ENCODE measurements around the gene TMSB10. TPM values are rescaled to one million over a fixed set of nuclear protein-coding genes. Genes with fewer than 3 reads are reported as not detected.

The TMSB10 gene
- total RNA-seq, 1 donor from 2014 or later: 925 TPM

DNA sequence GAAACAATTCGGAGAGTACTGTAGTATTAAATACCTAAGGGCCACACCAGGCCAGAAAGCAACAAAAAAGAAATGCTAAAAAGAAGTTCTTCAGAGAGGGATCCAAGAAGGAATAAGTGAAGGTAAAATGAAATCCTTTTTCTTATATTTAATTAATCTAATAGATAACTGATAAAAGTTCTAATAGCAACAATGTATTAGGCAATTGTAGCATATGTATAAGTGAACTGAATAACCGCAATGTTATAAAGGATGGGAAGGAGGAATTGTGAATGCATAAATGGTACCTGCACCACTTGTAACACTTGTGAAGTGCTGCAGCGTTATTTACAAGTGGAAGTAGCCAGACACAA lies 21.8 kb downstream of the TMSB10 start:
- intact Hi-C loops (cut with micrococcal nuclease): loop anchor here (1.0 to 10.0 kb wide), 5 partner anchors 12 to 292 kb away; no protein-coding TSS in a partner anchor
- DNase-seq: no peak
- CTCF ChIA-PET: interaction anchor here (1.5 to 3.1 kb wide), 6 partner anchors 15 to 339 kb away, joined by 6 to 186 read pairs (median 20); no protein-coding TSS in a partner anchor
- peaks cover 57% of the 10 kb centered on the region for H3K4me1 Mint-ChIP-seq
- no peak for ATAC-seq (ENCODE audit: low read depth)
- H3K4me3 Mint-ChIP-seq: peak overlapping the region; percentile 92
- peaks cover 7% of the 10 kb centered on the region for H3K36me3 Mint-ChIP-seq (ENCODE audit: low read depth)
- no peaks in the 10 kb centered on the region for H3K27me3 Mint-ChIP-seq
- H3K27ac Mint-ChIP-seq: peak overlapping the region; percentile 86
- POLR2A ChIA-PET: interaction anchor here (2.2 to 9.3 kb wide), 5 partner anchors 13 to 46 kb away, joined by 25 to 326 read pairs (median 55); partner anchors contain the start of genes KCMF1, TMSB10 and TRABD2A
- TF ChIP-seq, protein P1, sequence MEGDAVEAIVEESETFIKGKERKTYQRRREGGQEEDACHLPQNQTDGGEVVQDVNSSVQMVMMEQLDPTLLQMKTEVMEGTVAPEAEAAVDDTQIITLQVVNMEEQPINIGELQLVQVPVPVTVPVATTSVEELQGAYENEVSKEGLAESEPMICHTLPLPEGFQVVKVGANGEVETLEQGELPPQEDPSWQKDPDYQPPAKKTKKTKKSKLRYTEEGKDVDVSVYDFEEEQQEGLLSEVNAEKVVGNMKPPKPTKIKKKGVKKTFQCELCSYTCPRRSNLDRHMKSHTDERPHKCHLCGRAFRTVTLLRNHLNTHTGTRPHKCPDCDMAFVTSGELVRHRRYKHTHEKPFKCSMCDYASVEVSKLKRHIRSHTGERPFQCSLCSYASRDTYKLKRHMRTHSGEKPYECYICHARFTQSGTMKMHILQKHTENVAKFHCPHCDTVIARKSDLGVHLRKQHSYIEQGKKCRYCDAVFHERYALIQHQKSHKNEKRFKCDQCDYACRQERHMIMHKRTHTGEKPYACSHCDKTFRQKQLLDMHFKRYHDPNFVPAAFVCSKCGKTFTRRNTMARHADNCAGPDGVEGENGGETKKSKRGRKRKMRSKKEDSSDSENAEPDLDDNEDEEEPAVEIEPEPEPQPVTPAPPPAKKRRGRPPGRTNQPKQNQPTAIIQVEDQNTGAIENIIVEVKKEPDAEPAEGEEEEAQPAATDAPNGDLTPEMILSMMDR (IDR thresholded peaks at IDR 0.05): no peak
- no peaks in the 10 kb centered on the region for H3K9me3 Mint-ChIP-seq

GRCh38 chr2:84931384-84931821 lies 25.9 kb downstream of the TMSB10 start:
- Mint-ChIP-seq H3K27me3 (no peaks in the 10 kb centered on the region), H3K36me3 (ENCODE audit: low read depth) (peaks cover 4% of the 10 kb centered on the region), H3K9me3 (no peaks in the 10 kb centered on the region), H3K4me3 (no peak overlapping the region), H3K27ac (peak overlapping the region; percentile 9), H3K4me1 (peaks cover 23% of the 10 kb centered on the region)
- DNase-seq (no peak), ATAC-seq (ENCODE audit: low read depth) (no peak)
- POLR2A ChIA-PET: interaction anchor here (1.2 to 1.8 kb wide), 2 partner anchors 8 to 15 kb away, joined by 3 to 5 read pairs; no protein-coding TSS in a partner anchor
- TF ChIP-seq, protein P1 (IDR thresholded peaks at IDR 0.05): no peak
- CTCF ChIA-PET: no interaction called here
- intact Hi-C loops (cut with micrococcal nuclease): no loop called here

DNA sequence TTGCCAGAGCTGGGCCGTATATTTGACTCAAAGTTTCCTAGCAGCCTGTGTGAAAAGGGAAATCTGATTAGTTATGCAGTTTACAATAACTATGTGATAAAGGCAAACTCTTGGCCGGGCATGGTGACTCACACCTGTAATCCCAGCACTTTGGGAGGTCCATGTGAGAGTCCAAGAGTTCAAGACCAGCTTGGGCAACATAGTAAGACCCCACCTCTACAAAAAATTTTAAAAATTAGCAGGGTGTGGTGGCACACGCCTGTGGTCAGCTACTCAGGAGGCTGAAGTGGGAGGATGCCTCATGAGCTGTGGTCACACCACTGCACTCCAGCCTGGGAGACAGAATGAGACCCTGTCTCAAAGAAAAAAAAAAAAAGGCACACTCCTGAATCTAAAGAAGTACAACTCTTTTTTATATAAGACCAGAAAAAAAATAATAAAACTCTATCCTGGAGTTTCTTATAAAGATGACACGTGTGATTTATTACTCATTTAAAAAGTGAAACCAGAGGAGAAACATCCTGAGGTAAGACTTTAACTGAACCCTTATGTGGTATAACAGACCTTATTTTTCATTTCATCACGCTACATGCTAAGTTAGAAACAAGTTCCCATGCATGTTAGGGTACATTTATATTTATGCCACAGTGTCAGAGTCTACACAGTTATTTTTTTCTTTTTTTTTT lies 32.9 kb downstream of the TMSB10 start:
- ChIA-PET POLR2A (interaction anchor here (0.7 to 14.1 kb wide), 5 partner anchors 11 to 35 kb away, joined by 4 to 302 read pairs (median 59); partner anchors contain the start of genes KCMF1 and TMSB10), CTCF (interaction anchor here (0.7 to 11.4 kb wide), 5 partner anchors 8 to 77 kb away, joined by 3 to 186 read pairs (median 5); no protein-coding TSS in a partner anchor)
- Mint-ChIP-seq H3K9me3 (no peaks in the 10 kb centered on the region), H3K4me1 (peaks cover 52% of the 10 kb centered on the region), H3K36me3 (ENCODE audit: low read depth) (no peaks in the 10 kb centered on the region), H3K27me3 (no peaks in the 10 kb centered on the region), H3K4me3 (peak overlapping the region; percentile 46), H3K27ac (peak overlapping the region; percentile 94)
- ATAC-seq (ENCODE audit: low read depth): no peak
- DNase-seq: no peak
- intact Hi-C loops (cut with micrococcal nuclease): loop anchor here (2.0 kb wide), 1 partner anchor 76 kb away; no protein-coding TSS in a partner anchor
- TF ChIP-seq, protein P1 (IDR thresholded peaks at IDR 0.05): no peak

- intact Hi-C loops (cut with micrococcal nuclease): loop anchor here (1.0 to 2.0 kb wide), 4 partner anchors 12 to 75 kb away; partner anchors contain the start of gene TMSB10
- TF ChIP-seq, protein P1 (IDR thresholded peaks at IDR 0.05): no peak
- H3K9me3 Mint-ChIP-seq: no peaks in the 10 kb centered on the region
- DNase-seq (peak; percentile 63), ATAC-seq (ENCODE audit: low read depth) (peak; percentile 88)
- peaks cover 62% of the 10 kb centered on the region for H3K4me1 Mint-ChIP-seq
- no peaks in the 10 kb centered on the region for H3K36me3 Mint-ChIP-seq (ENCODE audit: low read depth)
- H3K27ac Mint-ChIP-seq: peak overlapping the region; percentile 94
- ChIA-PET POLR2A (interaction anchor here (0.5 to 14.1 kb wide), 23 partner anchors 9 to 498 kb away, joined by 3 to 302 read pairs (median 5); partner anchors contain the start of genes KCMF1, TGOLN2 and TMSB10), CTCF (interaction anchor here (0.9 to 11.4 kb wide), 5 partner anchors 9 to 76 kb away, joined by 3 to 186 read pairs (median 7); partner anchors contain the start of gene KCMF1)
- peak overlapping the region; percentile 69 for H3K4me3 Mint-ChIP-seq
- H3K27me3 Mint-ChIP-seq: no peaks in the 10 kb centered on the region
Observed at GRCh38 chr2:84939426-84940087, 34.1 kb downstream of the TMSB10 start.
